Stomach (tissue), 4 donors: Measurements from ENCODE around the gene COG2.

Experiments
- CTCF ChIP-seq, 7 experiments: fragments of 450-650 bp in 4 of 7; fragments of 200-600 bp in 3 of 7; sonication (generic) in 3 of 7; IDR thresholded peaks; one replicate each; pipeline ENCODE4 v1.5.1; 2016 to 2019; ENCODE audit warnings: antibody characterized with exemption in 7 of 7, control low read depth in 2 of 7, mild to moderate bottlenecking in 1 of 7
- POLR2A ChIP-seq, 4 donors: fragments of 450-650 bp; IDR thresholded peaks; one replicate each; pipeline ENCODE4 v1.6.1; 2016; ENCODE audit warnings: antibody characterized with exemption in 4 of 4, control low read depth in 2 of 4, mild to moderate bottlenecking in 1 of 4, moderate library complexity in 1 of 4

GRCh38 chr1:230668227-230668626, 25.9 kb downstream of the COG2 start:
- TF ChIP-seq CTCF (IDR thresholded peaks at IDR 0.05) (no peak), POLR2A (IDR thresholded peaks at IDR 0.05) (no peak)
